Activated CD4-positive, alpha-beta memory T cell treated with anti-CD3 and anti-CD28 coated beads for 36 hours (primary cell): Measurements from ENCODE around the gene RPUSD1. TPM values are rescaled to one million over a fixed set of nuclear protein-coding genes. Genes with fewer than 3 reads are reported as not detected.

Experiments
- microRNA-seq: library from miRNA; unstranded; fragments of <30 nt; microRNA quantifications from one replicate; pipeline ENCODE4 v1.2.0, GENCODE V29; 2022; ENCODE audit warnings: borderline number of aligned reads, borderline microRNAs expressed, borderline replicate concordance
- total RNA-seq, 2 experiments: library from RNA; stranded (reverse); gene quantifications; one replicate each; pipeline ENCODE4 v1.2.3, GENCODE V29; 2021

The RPUSD1 gene
- total RNA-seq, 2 experiments from 2014 or later = 13.7 to 15.5 TPM

Small RNA genes lying within 50 kb of the gene (microRNA-seq; reads per million reads assigned to microRNA genes)
- gene MIR662 = not detected

Other genes with a start within 250 kb of the RPUSD1 start
- not detected for gene PRR35, start 228.0 kb downstream of the RPUSD1 start, total RNA-seq
- gene NHLRC4, start 221.4 kb downstream of the RPUSD1 start, total RNA-seq = under 1 TPM; 0.31 to 0.45 TPM
- 10 to 100 TPM; 24.2 to 26.2 TPM for gene PIGQ, start 218.4 kb downstream of the RPUSD1 start, total RNA-seq
- 10 to 100 TPM; 10.1 to 10.6 TPM for gene RAB40C, start 198.3 kb downstream of the RPUSD1 start, total RNA-seq
- under 1 TPM; 0.05 to 0.07 TPM for gene WFIKKN1, start 157.4 kb downstream of the RPUSD1 start, total RNA-seq
- gene METTL26, start 152.1 kb downstream of the RPUSD1 start, total RNA-seq = 100 to 1,000 TPM; 113 to 117 TPM
- 10 to 100 TPM; 41.1 to 44.1 TPM for gene MCRIP2, start 146.6 kb downstream of the RPUSD1 start, total RNA-seq
- gene WDR90, start 139.0 kb downstream of the RPUSD1 start, total RNA-seq = 10 to 100 TPM; 52.8 to 58.2 TPM
- 100 to 1,000 TPM; 112 to 128 TPM for gene RHOT2, start 120.2 kb downstream of the RPUSD1 start, total RNA-seq
- under 1 TPM; 0.57 to 0.82 TPM for gene RHBDL1, start 112.7 kb downstream of the RPUSD1 start, total RNA-seq
- gene STUB1, start 108.0 kb downstream of the RPUSD1 start, total RNA-seq = 10 to 100 TPM; 70.9 to 74.9 TPM
- gene JMJD8, start 104.0 kb downstream of the RPUSD1 start, total RNA-seq = 10 to 100 TPM; 29.8 to 30.3 TPM
- 10 to 100 TPM; 17.7 to 18.5 TPM for gene WDR24, start 98.0 kb downstream of the RPUSD1 start, total RNA-seq
- 10 to 100 TPM in 1 of 2 experiments, 1 to 10 TPM in 1; 7.7 to 14.1 TPM for gene FBXL16, start 82.6 kb downstream of the RPUSD1 start, total RNA-seq
- 10 to 100 TPM; 14.6 to 16.0 TPM for gene METRN, start 73.3 kb downstream of the RPUSD1 start, total RNA-seq
- 10 to 100 TPM; 31.2 to 34.9 TPM for gene ANTKMT, start 67.2 kb downstream of the RPUSD1 start, total RNA-seq
- gene CCDC78, start 61.9 kb downstream of the RPUSD1 start, total RNA-seq = 1 to 10 TPM; 3.3 to 4.2 TPM
- 10 to 100 TPM; 14.2 to 15.2 TPM for gene HAGHL, start 61.3 kb downstream of the RPUSD1 start, total RNA-seq
- gene CIAO3, start 47.4 kb downstream of the RPUSD1 start, total RNA-seq = 10 to 100 TPM; 31.8 to 32.2 TPM
- not detected for gene MSLN, start 27.6 kb downstream of the RPUSD1 start, total RNA-seq
- gene CHTF18, start 239 bp upstream of the RPUSD1 start, total RNA-seq = 100 to 1,000 TPM; 101 to 102 TPM
- not detected for gene GNG13, start 12.4 kb upstream of the RPUSD1 start, total RNA-seq
- gene LMF1, start 182.6 kb upstream of the RPUSD1 start, total RNA-seq = 10 to 100 TPM; 14.4 to 15.4 TPM
- 1 to 10 TPM; 2.0 to 2.6 TPM for gene SOX8, start 193.4 kb upstream of the RPUSD1 start, total RNA-seq